GM19372 (cell line): ENCODE measurements around the gene SLC2A13.
"Not testable (repeated sequence)": the region's sequence is repeated elsewhere in the genome, so short reads cannot be mapped to it uniquely, and the experiment has no call there.

Experiments
- ATAC-seq: cut with Tn5 transposase; IDR thresholded peaks from one replicate; pipeline ENCODE4 v1.9.1; 2021; ENCODE audit warnings: mild to moderate bottlenecking, low read depth, moderate library complexity; ENCODE audit not compliant: unreplicated experiment

SLC2A13 gene

DNA sequence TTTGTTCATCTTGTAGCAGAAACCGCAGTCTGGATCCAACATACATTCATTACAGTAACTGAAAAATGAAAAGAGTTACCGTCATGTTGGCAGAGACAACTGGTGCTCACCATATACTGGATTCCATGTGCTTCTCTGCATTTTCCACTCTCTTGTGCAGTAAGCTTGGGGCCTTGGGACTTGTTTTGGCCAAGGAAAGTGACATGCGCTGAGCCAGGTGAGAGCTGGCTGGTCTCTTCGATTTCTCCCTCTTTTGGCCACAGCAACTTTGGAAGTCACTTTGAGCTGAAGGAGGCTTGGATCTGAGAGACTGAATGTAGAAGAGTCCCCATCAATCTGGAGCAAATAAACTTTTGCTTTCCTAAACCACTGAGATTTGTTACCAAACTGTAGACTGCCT lies 275.7 kb downstream of the SLC2A13 start:
- no peak for ATAC-seq

- ATAC-seq = no peak
These were observed 281.2 kb downstream of the SLC2A13 start for GRCh38 chr12:39824505-39825212.

GRCh38 chr12:39816671-39817185 lies 289.2 kb downstream of the SLC2A13 start:
- no peak for ATAC-seq

- no peak for ATAC-seq
These were observed 290.1 kb downstream of the SLC2A13 start for GRCh38 chr12:39815746-39816145.

DNA sequence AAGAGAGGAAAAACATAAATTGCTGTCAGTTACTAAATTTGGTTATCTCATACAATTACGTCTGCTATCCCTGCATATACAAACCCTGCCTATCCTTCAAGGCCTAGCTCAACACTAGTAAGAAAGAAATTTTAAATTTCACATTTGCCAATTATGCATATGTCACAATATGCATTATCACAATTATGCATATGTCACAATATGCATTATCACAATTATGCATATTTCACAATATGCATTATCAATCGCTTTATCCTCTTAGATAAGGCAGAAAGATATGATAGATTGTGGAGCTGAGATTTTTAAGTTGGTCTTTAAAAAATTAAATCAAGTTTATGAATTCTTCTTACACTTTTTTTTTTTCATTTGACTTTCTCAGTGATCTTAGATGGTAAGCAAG lies 291.3 kb downstream of the SLC2A13 start:
- no peak for ATAC-seq

GRCh38 chr12:39813776-39814175 lies 292.1 kb downstream of the SLC2A13 start:
- ATAC-seq = no peak

GRCh38 chr12:39812456-39812855 lies 293.4 kb downstream of the SLC2A13 start:
- not testable (repeated sequence) for ATAC-seq

DNA sequence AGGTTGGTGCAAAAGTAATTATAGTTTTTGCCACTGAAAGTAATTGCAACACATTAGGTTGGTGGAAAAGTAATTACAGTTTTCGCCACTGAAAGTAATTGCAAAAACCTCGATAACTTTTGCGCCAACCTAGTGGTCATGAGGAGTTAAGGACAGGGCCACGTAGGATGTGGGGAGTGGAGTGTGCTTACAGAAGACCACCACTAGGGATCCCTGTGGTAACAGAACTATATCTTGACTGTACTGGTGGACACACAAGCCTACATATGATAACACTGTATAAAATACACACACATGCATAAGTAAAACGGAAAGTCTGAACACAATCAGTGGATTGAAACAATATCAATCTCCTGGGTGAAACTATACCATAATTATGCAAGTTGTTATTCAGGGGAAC lies 298.8 kb downstream of the SLC2A13 start:
- peak; percentile 90 for ATAC-seq

GRCh38 chr12:39805651-39806050 lies 300.2 kb downstream of the SLC2A13 start:
- ATAC-seq = no peak

DNA sequence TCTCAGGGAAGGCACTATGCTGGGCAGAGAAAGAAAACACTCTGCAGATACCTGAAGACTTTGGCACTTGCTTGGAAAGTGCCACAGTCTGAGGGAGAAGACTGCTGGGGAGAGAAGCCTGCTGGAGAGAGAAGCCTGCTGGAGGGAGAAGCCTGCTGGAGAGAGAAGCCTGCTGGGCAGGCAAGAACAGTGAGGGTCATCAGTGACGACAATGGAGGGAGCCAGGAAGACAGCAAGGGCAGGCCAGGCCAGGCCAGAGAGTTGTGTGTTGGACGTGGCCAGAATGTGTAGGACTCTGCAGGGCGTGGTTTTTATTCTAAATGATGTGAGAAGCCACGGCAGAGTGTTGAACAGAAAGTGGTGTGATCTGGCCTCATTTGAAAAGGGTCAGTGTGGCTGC lies 301.0 kb downstream of the SLC2A13 start:
- ATAC-seq = no peak

DNA sequence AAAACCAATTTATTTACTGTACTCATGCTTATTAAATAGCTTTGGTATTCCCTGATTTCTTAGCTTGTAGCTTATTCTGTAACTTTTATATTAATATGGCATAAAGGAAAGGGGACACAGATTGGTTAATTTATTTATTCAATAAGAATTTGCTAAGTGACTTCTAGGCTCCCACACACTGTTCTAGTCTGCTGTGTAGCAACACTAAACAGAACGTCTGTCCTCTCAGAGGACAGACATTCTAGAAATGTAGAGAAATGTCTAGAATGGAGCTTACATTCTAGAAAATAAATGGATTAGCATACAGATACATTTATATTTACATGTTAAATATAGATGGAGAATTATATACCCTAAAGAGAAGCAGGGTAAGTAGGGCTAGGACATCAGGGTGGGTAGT lies 301.4 kb downstream of the SLC2A13 start:
- no peak for ATAC-seq

DNA sequence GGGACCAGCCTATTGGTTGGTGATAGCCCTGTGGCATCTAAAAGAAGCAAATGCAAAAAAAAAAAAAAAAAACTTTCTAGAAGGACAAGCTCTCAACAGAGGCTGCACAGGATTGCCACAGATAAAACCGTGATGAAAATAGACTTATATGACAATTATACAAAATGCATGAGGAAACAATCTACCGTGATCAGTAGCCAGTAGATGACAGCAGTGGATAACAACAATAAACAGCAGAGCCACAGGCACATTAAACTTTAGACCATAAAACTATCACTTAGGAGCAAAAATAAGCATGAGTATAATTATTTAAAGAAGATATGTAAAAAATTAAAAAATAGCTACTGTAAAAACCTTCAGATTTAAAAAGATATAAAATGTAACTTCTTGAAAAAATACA lies 302.7 kb downstream of the SLC2A13 start:
- ATAC-seq = no peak

GRCh38 chr12:39798977-39799376 lies 306.9 kb downstream of the SLC2A13 start:
- ATAC-seq = no peak

- ATAC-seq = no peak
These were observed 307.5 kb downstream of the SLC2A13 start for GRCh38 chr12:39798429-39798828.

GRCh38 chr12:39795481-39795880 lies 310.4 kb downstream of the SLC2A13 start:
- no peak for ATAC-seq

DNA sequence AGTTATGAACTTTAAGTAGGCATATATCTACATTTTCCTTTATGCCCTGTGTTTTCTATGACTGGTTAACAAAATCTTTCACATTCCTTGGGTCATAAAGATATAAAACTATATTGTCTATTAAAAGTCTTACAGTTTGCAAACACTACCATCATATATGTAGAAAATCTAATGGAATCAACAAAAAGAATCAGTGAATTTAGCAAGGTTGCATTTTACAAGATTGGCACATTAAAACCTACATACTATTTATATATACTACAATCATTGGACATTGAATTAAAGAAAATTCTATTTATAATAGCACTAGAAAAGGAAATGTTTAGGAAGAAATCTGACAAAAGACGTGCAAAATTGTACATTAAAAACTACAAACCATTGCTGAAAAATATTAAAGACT lies 312.9 kb downstream of the SLC2A13 start:
- no peak for ATAC-seq

- ATAC-seq = no peak
These were observed 317.6 kb downstream of the SLC2A13 start for GRCh38 chr12:39788239-39788638.

GRCh38 chr12:39785814-39786213 lies 320.1 kb downstream of the SLC2A13 start:
- ATAC-seq = not testable (repeated sequence)

DNA sequence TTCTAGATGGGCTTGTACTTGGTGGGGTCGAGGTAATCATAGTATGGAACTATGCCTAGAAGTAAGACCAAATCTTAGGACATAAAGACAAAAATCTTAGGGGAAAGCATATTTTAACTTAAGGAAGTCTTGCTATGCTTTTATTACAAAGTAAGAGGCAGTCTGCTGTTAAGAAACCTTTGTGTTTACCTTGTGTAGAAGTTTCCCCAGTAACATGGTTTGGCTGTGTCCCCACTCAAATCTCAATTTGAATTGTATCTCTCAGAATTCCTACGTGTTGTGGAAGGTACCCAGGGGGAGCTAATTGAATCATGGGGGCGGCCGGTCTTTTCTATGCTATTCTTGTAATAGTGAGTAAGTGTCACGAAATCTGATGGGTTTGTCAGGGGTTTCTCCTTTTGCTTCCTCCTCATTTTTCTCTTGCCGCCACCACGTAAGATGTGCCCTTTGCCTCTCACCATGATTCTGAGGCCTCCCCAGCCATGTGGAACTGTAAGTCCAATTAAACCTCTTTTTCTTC lies 323.8 kb downstream of the SLC2A13 start:
- no peak for ATAC-seq

GRCh38 chr12:39780913-39781446 lies 324.9 kb downstream of the SLC2A13 start:
- ATAC-seq = no peak

DNA sequence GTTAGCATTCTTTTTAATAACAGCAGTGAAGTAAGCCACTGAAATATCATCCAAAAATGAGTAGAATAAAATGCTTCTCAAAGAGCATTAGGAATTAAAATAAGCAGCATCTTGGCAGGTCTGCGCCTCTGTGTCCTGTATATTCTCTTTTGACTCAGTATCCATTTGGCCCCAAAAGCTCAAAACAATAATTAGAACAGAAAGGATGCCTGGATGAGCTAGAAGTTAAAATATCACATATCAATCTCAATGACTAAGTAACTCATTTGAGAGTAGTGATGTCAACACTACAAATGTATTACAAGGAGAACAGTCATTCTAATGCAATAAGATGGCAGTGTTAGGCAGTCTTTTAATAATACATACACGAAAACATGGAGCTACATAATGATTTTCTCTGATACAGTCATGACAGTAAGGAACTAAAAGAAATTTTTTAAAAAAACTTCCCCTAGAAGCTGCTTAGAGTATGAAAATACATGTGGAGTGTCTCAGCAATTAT lies 325.4 kb downstream of the SLC2A13 start:
- ATAC-seq = no peak
